Heart left ventricle (tissue), 16 donors: Measurements from ENCODE around the gene FHL5. TPM values are rescaled to one million over a fixed set of nuclear protein-coding genes. Genes with fewer than 3 reads are reported as not detected.

Experiments
- ATAC-seq, 4 donors: fragments of 200-7000 bp; cut with Tn5 transposase; one replicate each; pipeline ENCODE4 v1.9.1; 2020 to 2022; ENCODE audit warnings: moderate library complexity in 4 of 4, mild to moderate bottlenecking in 3 of 4, moderate number of reproducible peaks in 1 of 4
- DNase-seq, 5 donors: peaks; one replicate each; pipeline ENCODE4 v3.0.0-alpha.2; 2020
- H3K27ac ChIP-seq, 12 donors: fragments of 200-600 bp; sonication (generic) in 4 of 12; one replicate each; pipeline versions ENCODE4 v1.5.0 to v1.8.0; 2016 to 2022; ENCODE audit warnings: mild to moderate bottlenecking in 2 of 12
- H3K27me3 ChIP-seq, 9 donors: fragments of 200-600 bp; sonication (generic) in 2 of 9; one replicate each; pipeline versions ENCODE4 v1.5.1 to v1.8.0; 2016 to 2022; ENCODE audit warnings: mild to moderate bottlenecking in 3 of 9
- H3K36me3 ChIP-seq, 9 donors: fragments of 200-600 bp; sonication (generic) in 2 of 9; one replicate each; pipeline versions ENCODE4 v1.5.0 to v1.8.0; 2018 to 2022; ENCODE audit warnings: mild to moderate bottlenecking in 2 of 9
- H3K4me1 ChIP-seq, 12 donors: fragments of 200-600 bp; sonication (generic) in 4 of 12; one replicate each; pipeline versions ENCODE4 v1.5.0 to v1.8.0; 2016 to 2022; ENCODE audit warnings: mild to moderate bottlenecking in 3 of 12
- H3K4me3 ChIP-seq, 12 donors: fragments of 200-600 bp; sonication (generic) in 4 of 12; one replicate each; pipeline versions ENCODE4 v1.5.0 to v1.8.0; 2017 to 2022; ENCODE audit warnings: mild to moderate bottlenecking in 9 of 12, moderate library complexity in 4 of 12
- H3K9me3 ChIP-seq, 12 donors: fragments of 200-600 bp; sonication (generic) in 4 of 12; one replicate each; pipeline versions ENCODE4 v1.5.0 to v1.8.0; 2016 to 2022; ENCODE audit warnings: mild to moderate bottlenecking in 1 of 12
- POLR2A ChIP-seq, 2 donors: fragments of 450-650 bp; IDR thresholded peaks; one replicate each; pipeline ENCODE4 v1.6.1; 2017; ENCODE audit warnings: antibody characterized with exemption in 2 of 2, mild to moderate bottlenecking in 2 of 2, moderate library complexity in 2 of 2
- WGBS, 4 donors: extraction: QIAGEN DNeasy Blood & Tissue Kit in 2 of 4; methylation state at CpG; one replicate each; pipeline versions ENCODE4 v1.1.5 to v1.1.7; 2013 to 2018; 5-methylcytosine and 5-hydroxymethylcytosine counted together
- intact Hi-C, 10 donors: fragments of 100-400 bp; cut with DNase I; formaldehyde crosslinking; loops; one replicate each; pipeline versions ENCODE4 v1.11.1 to v1.14.2; 2022
- polyA plus RNA-seq, 2 donors: library from polyadenylated mRNA; stranded (reverse); fragments of 200-250 nt; gene quantifications; one replicate each; pipeline ENCODE4 v1.2.3, GENCODE V29; 2013
- total RNA-seq, 9 donors: library from RNA; depleted of rRNA in 2 of 9; stranded (reverse); fragments of >200 nt in 2 of 9; fragmentation: NEBNext Ultra II Directional in 3 of 9; extraction: Animal tissue kit (Norgen Biotek cat#: 25700) in 3 of 9; gene quantifications; one replicate each; pipeline versions ENCODE4 v1.1.0 to v1.2.4, GENCODE V29; 2016 to 2023
- TF ChIP-seq, protein P1 (sequence below), 12 donors: fragments of 200-600 bp; sonication (generic) in 4 of 12; IDR thresholded peaks; one replicate each; pipeline versions ENCODE4 v1.5.0 to v1.8.0; 2018 to 2022; ENCODE audit warnings: antibody characterized with exemption in 12 of 12, mild to moderate bottlenecking in 5 of 12
- donor health status: ischemic (EF 13 %, LVEDD 7.1; RV severe dilation, severe dysfunction).
- donor health status: healthy with polysubstance abuse.
- donor health status: DM: no; HTN: yes; CAD: no.
- donor health status: DM: no; HTN: no; CAD: no.
- donor health status: ischemic (EF 25% LVEDD 6.9; RV normal size, moderate dysfunction).
- donor health status: ischemic (EF 25% LVEDD 5.7; RV mildly dilated, moderate dysfunction).
- donor health status: healthy.
- donor health status: DM: yes; HTN: yes; CAD: no.
- donor health status: ischemic (EF 35%, LVEDD 5.7; RV mildly dilated, moderate dysfunction).
- donor health status: nonischemic (EF 11% LVEDD 7.7; RV severe dilation, severe dysfunction).
- donor health status: DM: yes; HTN: yes; CAD: no.
- donor health status: PGD.
- donor health status: ischemic (EF 29% LVEDD 5.4; RV normal size, mild dysfunction).
- donor health status: nonischemic (EF 23%, LVEDD 6.1; RV moderate dilation, normal function).

FHL5 gene
- total and polyA plus RNA-seq, 11 donors: 1.5 to 17.9 (median 4.1) TPM

GRCh38 chr6:96649926-96650325 lies 87.0 kb downstream of the FHL5 start:
- Histone ChIP-seq H3K9me3 (no peaks in the 10 kb centered on the region), H3K27me3 (no peaks in the 10 kb centered on the region), H3K4me1 (no peaks in the 10 kb centered on the region), H3K27ac (no peak overlapping the region), H3K4me3 (no peak overlapping the region), H3K36me3 (no peaks in the 10 kb centered on the region)
- WGBS, 4 donors: 68 to 80% (median 75%) methylated on average over 3 of the region's 3 CpGs
- intact Hi-C loops: no loop called here
- TF ChIP-seq, protein P1, sequence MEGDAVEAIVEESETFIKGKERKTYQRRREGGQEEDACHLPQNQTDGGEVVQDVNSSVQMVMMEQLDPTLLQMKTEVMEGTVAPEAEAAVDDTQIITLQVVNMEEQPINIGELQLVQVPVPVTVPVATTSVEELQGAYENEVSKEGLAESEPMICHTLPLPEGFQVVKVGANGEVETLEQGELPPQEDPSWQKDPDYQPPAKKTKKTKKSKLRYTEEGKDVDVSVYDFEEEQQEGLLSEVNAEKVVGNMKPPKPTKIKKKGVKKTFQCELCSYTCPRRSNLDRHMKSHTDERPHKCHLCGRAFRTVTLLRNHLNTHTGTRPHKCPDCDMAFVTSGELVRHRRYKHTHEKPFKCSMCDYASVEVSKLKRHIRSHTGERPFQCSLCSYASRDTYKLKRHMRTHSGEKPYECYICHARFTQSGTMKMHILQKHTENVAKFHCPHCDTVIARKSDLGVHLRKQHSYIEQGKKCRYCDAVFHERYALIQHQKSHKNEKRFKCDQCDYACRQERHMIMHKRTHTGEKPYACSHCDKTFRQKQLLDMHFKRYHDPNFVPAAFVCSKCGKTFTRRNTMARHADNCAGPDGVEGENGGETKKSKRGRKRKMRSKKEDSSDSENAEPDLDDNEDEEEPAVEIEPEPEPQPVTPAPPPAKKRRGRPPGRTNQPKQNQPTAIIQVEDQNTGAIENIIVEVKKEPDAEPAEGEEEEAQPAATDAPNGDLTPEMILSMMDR (IDR thresholded peaks at IDR 0.05): no peak
- TF ChIP-seq POLR2A (IDR thresholded peaks at IDR 0.05): no peak
- ATAC-seq: no peak
- no peak for DNase-seq

DNA sequence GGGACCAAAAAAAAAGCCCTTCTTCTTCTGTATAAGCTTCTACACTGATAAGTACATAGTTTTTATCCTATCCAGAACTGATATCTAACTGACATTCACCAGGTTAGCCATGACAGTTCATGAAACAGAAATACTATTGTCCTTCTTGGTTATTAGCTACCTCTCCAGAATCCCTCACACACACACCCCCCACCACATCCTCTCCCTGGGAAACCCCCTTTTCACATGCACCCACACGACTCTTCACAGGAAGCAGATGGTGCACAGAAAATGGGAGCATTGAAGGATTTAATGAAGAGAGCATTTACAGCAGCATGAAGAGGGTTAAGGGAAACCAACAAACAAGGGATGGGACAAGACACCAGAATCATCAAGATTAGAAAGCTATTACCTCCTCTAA lies 88.9 kb downstream of the FHL5 start:
- Histone ChIP-seq H3K27me3 (no peaks in the 10 kb centered on the region), H3K9me3 (no peaks in the 10 kb centered on the region), H3K4me1 (no peaks in the 10 kb centered on the region), H3K36me3 (no peaks in the 10 kb centered on the region), H3K4me3 (no peak overlapping the region), H3K27ac (no peak overlapping the region)
- intact Hi-C loops: no loop called here
- 30 to 57% (median 36%) methylated on average over 1 of the region's 1 CpG for WGBS, 4 donors
- TF ChIP-seq POLR2A (IDR thresholded peaks at IDR 0.05): no peak
- TF ChIP-seq, protein P1 (IDR thresholded peaks at IDR 0.05): no peak
- DNase-seq (no peak), ATAC-seq (no peak)

DNA sequence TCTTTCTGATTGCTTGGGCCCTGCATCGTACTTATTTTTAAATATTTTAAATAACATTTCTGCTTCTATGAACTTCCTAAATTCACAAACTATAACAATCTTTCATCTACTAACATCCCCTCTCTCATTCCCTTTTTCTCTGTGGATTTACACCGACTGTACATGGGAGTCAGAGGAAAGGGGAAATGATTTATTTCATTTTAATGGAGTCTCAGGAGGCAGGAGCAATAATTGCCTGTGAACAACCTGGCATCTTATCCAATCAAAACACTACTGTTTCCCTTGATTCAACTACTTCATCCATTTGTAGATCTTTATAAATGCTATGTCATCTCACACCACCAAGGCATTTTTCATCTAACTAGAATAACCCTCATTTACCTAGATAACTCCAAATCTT lies 89.6 kb downstream of the FHL5 start:
- ATAC-seq: no peak
- Histone ChIP-seq H3K4me1 (no peaks in the 10 kb centered on the region), H3K9me3 (no peaks in the 10 kb centered on the region), H3K27ac (no peak overlapping the region), H3K27me3 (no peaks in the 10 kb centered on the region), H3K4me3 (no peak overlapping the region), H3K36me3 (no peaks in the 10 kb centered on the region)
- TF ChIP-seq POLR2A (IDR thresholded peaks at IDR 0.05): no peak
- TF ChIP-seq, protein P1 (IDR thresholded peaks at IDR 0.05): no peak
- intact Hi-C loops: no loop called here
- 72 to 87% (median 77%) methylated on average over 2 of the region's 2 CpGs for WGBS, 4 donors
- no peak for DNase-seq

DNA sequence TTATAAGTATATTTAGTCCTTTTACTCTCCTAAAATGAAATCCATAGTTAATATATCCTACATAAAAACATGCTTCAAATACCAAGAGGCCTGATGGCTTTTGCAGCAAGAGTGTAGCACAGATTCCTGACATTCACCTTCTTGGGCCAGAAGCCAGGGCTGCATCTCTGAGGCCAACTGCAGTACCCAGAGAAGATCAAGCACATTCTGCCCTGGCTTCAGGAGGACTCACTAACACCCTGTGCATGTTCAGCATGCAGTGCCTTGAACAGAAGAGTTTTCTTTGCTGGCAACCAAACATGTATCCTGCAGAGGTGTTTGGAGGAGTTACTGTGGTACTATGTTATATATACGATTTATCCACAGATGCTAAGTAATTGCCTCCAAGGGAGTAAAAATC lies 90.3 kb downstream of the FHL5 start:
- H3K27me3 ChIP-seq: no peaks in the 10 kb centered on the region
- intact Hi-C loops: no loop called here
- TF ChIP-seq POLR2A (IDR thresholded peaks at IDR 0.05): no peak
- no peak overlapping the region for H3K4me3 ChIP-seq
- H3K36me3 ChIP-seq: no peaks in the 10 kb centered on the region
- no peak for ATAC-seq
- DNase-seq: no peak
- WGBS, 4 donors: 86 to 100% (median 94%) methylated on average over 1 of the region's 1 CpG
- no peaks in the 10 kb centered on the region for H3K4me1 ChIP-seq
- H3K27ac ChIP-seq: no peak overlapping the region
- H3K9me3 ChIP-seq: no peaks in the 10 kb centered on the region

DNA sequence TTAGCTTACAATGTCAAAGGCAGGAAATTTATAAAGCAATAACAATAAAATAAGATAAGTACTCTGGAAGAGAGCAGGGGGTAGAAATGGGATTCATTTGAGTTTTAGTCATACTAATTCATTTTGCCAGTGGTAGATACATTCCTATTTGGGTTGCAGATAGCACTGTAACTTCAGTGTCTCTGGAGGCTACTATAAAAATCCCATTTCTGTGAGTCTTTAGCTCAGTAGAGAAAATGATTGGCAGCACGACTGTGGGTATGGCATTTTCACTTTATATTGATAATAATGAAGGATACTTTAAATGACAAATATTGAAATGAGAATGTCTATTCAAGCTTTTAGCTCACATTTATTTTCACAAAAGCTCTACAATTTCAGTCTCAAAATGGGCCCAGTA lies 93.6 kb downstream of the FHL5 start:
- WGBS, 4 donors: 66 to 94% (median 70%) methylated on average over 1 of the region's 1 CpG
- Histone ChIP-seq H3K9me3 (no peaks in the 10 kb centered on the region), H3K4me3 (no peak overlapping the region), H3K27me3 (no peaks in the 10 kb centered on the region), H3K36me3 (no peaks in the 10 kb centered on the region), H3K4me1 (no peaks in the 10 kb centered on the region), H3K27ac (no peak overlapping the region)
- no peak for TF ChIP-seq POLR2A (IDR thresholded peaks at IDR 0.05)
- TF ChIP-seq, protein P1 (IDR thresholded peaks at IDR 0.05): no peak
- DNase-seq: no peak
- intact Hi-C loops: no loop called here
- ATAC-seq: no peak
